OCI-LY7 (cell line): Measurements from ENCODE around the gene SERPINA3. TPM values are rescaled to one million over a fixed set of nuclear protein-coding genes. Genes with fewer than 3 reads are reported as not detected.

Source experiments
- BruUV-seq: library from RNA; stranded (reverse); fragments of 400-500 nt; replicated peaks from 2 replicates; lab custom pipeline; 2021; lab: Mats Ljungman, UMichigan
- CTCF ChIA-PET: fragments of 300-600 bp; sonication (Branson Sonifier 250); formaldehyde crosslinking; loops from one replicate; lab custom pipeline; 2022; ENCODE audit warnings: antibody characterized with exemption; ENCODE audit not compliant: unreplicated experiment; lab: Charles Lee
- POLR2A ChIA-PET: fragments of 300-600 bp; sonication (Branson Sonifier 250); formaldehyde crosslinking; loops from one replicate; lab custom pipeline; 2022; ENCODE audit warnings: antibody characterized with exemption; lab: Charles Lee
- DNase-seq: peaks from one replicate; pipeline ENCODE4 v3.0.0-alpha.2; 2015; ENCODE audit warnings: low spot score
- H2AFZ ChIP-seq: fragments of 200-600 bp; sonication (generic), shearing (Covaris generic); 2 replicates; pipeline ENCODE4 v1.6.1; 2014; ENCODE audit warnings: mild to moderate bottlenecking, antibody characterized with exemption, low read length, moderate library complexity
- H3K27ac ChIP-seq: fragments of 200-600 bp; sonication (generic); 2 replicates; pipeline ENCODE4 v1.5.1; 2014; ENCODE audit warnings: mixed run types, low read depth, mild to moderate bottlenecking, moderate library complexity, low read length, inconsistent platforms; ENCODE audit not compliant: poor library complexity, severe bottlenecking
- H3K36me3 ChIP-seq: fragments of 200-600 bp; sonication (generic); 2 replicates; pipeline ENCODE4 v1.6.1; 2014; ENCODE audit warnings: mild to moderate bottlenecking, antibody characterized with exemption, low read length, moderate library complexity, mixed read lengths; ENCODE audit not compliant: insufficient read depth
- H3K4me1 ChIP-seq: fragments of 200-600 bp; sonication (generic); 2 replicates; pipeline ENCODE4 v1.5.1; 2014; ENCODE audit warnings: mild to moderate bottlenecking, low read length; ENCODE audit not compliant: insufficient read depth, poor library complexity, severe bottlenecking
- H3K4me2 ChIP-seq: fragments of 200-600 bp; sonication (generic); 2 replicates; pipeline ENCODE4 v1.6.1; 2014; ENCODE audit warnings: mild to moderate bottlenecking, low read length
- H3K4me3 ChIP-seq: fragments of 200-600 bp; sonication (generic); 2 replicates; pipeline ENCODE4 v1.5.1; 2014; ENCODE audit warnings: mild to moderate bottlenecking, low read depth, low read length; ENCODE audit not compliant: poor library complexity, severe bottlenecking
- H3K79me2 ChIP-seq: fragments of 200-600 bp; sonication (generic); 2 replicates; pipeline ENCODE4 v1.6.1; 2016; ENCODE audit warnings: low read depth, mild to moderate bottlenecking, low read length, moderate library complexity, mixed read lengths; ENCODE audit not compliant: insufficient read depth
- H3K9me2 ChIP-seq: fragments of 200-600 bp; sonication (generic); 2 replicates; pipeline ENCODE4 v1.6.1; 2016; ENCODE audit warnings: mild to moderate bottlenecking, low read length, mixed read lengths; ENCODE audit not compliant: insufficient read depth
- H3K9me3 ChIP-seq: fragments of 200-600 bp; sonication (generic); 2 replicates; pipeline ENCODE4 v1.6.1; 2014; ENCODE audit warnings: mild to moderate bottlenecking, mixed run types, low read length, mixed read lengths
- H4K20me1 ChIP-seq: fragments of 200-600 bp; sonication (generic); 2 replicates; pipeline ENCODE4 v1.6.1; 2014; ENCODE audit warnings: mild to moderate bottlenecking, antibody characterized with exemption, low read length, moderate library complexity, mixed read lengths; ENCODE audit not compliant: insufficient read depth
- EZH2phosphoT487 ChIP-seq: fragments of 200-600 bp; sonication (generic); IDR thresholded peaks from 2 replicates; pipeline ENCODE4 v1.6.1; 2018; ENCODE audit warnings: low read depth, borderline replicate concordance, mild to moderate bottlenecking, mixed run types, antibody characterized with exemption, low read length, moderate library complexity, mixed read lengths
- intact Hi-C: fragments of 100-400 bp; cut with micrococcal nuclease; formaldehyde crosslinking; loops from one replicate; pipeline ENCODE4 v1.10.0; 2022; ENCODE audit not compliant: unreplicated experiment
- total RNA-seq, 2 experiments: library from RNA; depleted of rRNA in 1 of 2; stranded (reverse); fragments of >200 nt in 1 of 2; shearing (Covaris generic) in 1 of 2; gene quantifications; 2 replicates each; pipeline ENCODE4 v1.2.3, GENCODE V29; 2014 to 2022
- TF ChIP-seq, protein P1 (sequence below): fragments of 200-600 bp; sonication (generic); conservative IDR thresholded peaks from 2 replicates; pipeline ENCODE4 v1.5.1; 2014; ENCODE audit warnings: mild to moderate bottlenecking, antibody characterized with exemption, low read length, moderate library complexity, mixed read lengths

SERPINA3 gene
- total RNA-seq, 2 experiments from 2014 or later, result not detected

DNA sequence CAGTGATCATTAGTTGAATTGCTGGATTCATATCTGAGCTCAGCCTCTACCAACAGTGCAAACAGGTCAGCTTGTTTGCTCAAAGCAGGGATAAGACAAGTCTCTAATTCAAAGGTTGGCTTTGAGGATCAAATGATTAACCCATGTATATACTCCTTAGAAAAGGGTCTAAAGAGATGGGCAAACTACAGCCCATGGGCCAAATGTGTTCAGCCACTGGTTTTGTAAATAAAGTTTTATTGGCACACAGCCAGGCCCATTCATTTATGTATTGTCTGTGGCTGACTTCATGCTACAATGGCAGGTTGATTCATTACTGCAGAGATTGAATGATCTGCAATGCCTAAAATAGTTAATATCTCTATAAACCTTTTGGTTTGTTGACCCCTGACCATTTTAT, 47.8 kb upstream of the SERPINA3 start:
- Histone ChIP-seq H3K4me2 (no peak overlapping the region), H2AFZ (no peak overlapping the region), H3K9me2 (no peaks in the 10 kb centered on the region), H4K20me1 (no peaks in the 10 kb centered on the region), H3K4me1 (no peaks in the 10 kb centered on the region), H3K79me2 (no peaks in the 10 kb centered on the region), H3K27ac (no peak overlapping the region), H3K36me3 (no peaks in the 10 kb centered on the region), H3K4me3 (no peak overlapping the region), H3K9me3 (no peaks in the 10 kb centered on the region)
- ChIA-PET POLR2A (no interaction called here), CTCF (no interaction called here)
- DNase-seq, result no peak
- TF ChIP-seq EZH2phosphoT487, result no peak
- TF ChIP-seq, protein P1, sequence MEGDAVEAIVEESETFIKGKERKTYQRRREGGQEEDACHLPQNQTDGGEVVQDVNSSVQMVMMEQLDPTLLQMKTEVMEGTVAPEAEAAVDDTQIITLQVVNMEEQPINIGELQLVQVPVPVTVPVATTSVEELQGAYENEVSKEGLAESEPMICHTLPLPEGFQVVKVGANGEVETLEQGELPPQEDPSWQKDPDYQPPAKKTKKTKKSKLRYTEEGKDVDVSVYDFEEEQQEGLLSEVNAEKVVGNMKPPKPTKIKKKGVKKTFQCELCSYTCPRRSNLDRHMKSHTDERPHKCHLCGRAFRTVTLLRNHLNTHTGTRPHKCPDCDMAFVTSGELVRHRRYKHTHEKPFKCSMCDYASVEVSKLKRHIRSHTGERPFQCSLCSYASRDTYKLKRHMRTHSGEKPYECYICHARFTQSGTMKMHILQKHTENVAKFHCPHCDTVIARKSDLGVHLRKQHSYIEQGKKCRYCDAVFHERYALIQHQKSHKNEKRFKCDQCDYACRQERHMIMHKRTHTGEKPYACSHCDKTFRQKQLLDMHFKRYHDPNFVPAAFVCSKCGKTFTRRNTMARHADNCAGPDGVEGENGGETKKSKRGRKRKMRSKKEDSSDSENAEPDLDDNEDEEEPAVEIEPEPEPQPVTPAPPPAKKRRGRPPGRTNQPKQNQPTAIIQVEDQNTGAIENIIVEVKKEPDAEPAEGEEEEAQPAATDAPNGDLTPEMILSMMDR, result no peak
- BruUV-seq, result no TSS peak
- intact Hi-C loops, result no loop called here

DNA sequence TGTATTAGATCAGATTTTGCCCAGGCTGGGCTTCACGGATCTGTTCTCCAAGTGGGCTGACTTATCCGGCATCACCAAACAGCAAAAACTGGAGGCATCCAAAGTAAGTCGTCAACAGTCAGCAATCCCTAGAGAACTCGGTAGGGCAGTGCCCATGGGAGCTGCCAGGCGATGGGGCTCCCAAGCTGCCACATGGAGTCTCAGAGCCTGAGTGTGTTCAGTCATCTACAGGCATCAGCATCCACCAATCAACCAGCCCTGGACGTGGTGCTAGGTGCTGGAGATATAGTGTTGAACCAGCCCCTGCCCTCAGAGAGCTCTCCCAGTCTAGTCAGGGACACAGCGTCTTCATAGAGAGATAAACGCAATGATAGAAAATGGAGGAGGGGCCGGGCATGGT, 44.0 kb upstream of the SERPINA3 start:
- Histone ChIP-seq H3K36me3 (no peaks in the 10 kb centered on the region), H3K4me1 (no peaks in the 10 kb centered on the region), H3K79me2 (no peaks in the 10 kb centered on the region), H2AFZ (no peak overlapping the region), H3K9me2 (no peaks in the 10 kb centered on the region), H3K27ac (no peak overlapping the region), H3K4me2 (no peak overlapping the region), H4K20me1 (no peaks in the 10 kb centered on the region), H3K4me3 (no peak overlapping the region), H3K9me3 (no peaks in the 10 kb centered on the region)
- POLR2A ChIA-PET, result no interaction called here
- no peak for DNase-seq
- TF ChIP-seq EZH2phosphoT487, result no peak
- TF ChIP-seq, protein P1, result no peak
- no TSS peak for BruUV-seq
- CTCF ChIA-PET, result no interaction called here
- intact Hi-C loops, result no loop called here

DNA sequence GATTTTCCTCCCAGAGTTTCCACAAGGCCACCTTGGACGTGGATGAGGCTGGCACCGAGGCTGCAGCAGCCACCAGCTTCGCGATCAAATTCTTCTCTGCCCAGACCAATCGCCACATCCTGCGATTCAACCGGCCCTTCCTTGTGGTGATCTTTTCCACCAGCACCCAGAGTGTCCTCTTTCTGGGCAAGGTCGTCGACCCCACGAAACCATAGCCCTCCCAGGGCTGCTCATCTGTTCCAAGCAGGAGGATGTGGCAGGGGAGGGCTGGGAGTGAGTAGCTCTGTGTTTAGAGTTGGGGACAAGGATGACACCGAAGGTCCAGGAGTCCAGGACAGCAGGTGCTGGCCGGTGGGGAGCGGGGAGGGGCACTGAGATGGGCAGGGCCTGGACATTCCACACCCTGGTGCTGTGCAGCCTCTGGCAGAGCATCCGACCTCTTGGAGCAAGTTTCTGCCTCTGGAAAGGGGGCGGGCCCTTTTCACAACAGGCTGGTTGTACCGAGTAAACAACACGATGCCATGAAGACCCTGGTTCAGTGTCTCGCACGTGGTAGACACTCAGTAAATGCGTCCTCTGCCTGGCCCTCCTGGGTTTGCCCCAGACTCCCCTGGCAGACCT, 42.7 kb upstream of the SERPINA3 start:
- H3K4me2 ChIP-seq, result no peak overlapping the region

More for the DNA sequence above, 42.7 kb upstream of the SERPINA3 start:
- Histone ChIP-seq H2AFZ (no peak overlapping the region), H3K9me3 (no peaks in the 10 kb centered on the region), H3K36me3 (no peaks in the 10 kb centered on the region), H3K4me3 (no peak overlapping the region), H4K20me1 (no peaks in the 10 kb centered on the region), H3K9me2 (no peaks in the 10 kb centered on the region), H3K4me1 (no peaks in the 10 kb centered on the region), H3K27ac (no peak overlapping the region), H3K79me2 (no peaks in the 10 kb centered on the region)
- intact Hi-C loops, result no loop called here
- DNase-seq, result no peak
- BruUV-seq, result no TSS peak
- POLR2A ChIA-PET, result no interaction called here
- TF ChIP-seq, protein P1, result no peak
- no peak for TF ChIP-seq EZH2phosphoT487
- CTCF ChIA-PET, result no interaction called here
